Transverse colon (tissue), 4 donors: ENCODE measurements around the gene PRLH. TPM values are rescaled to one million over a fixed set of nuclear protein-coding genes. Genes with fewer than 3 reads are reported as not detected.

Experiments used
- DNase-seq: peaks from one replicate; pipeline ENCODE4 v3.0.0-alpha.2; 2019
- H3K27ac ChIP-seq, 4 donors: fragments of 200-600 bp; sonication (generic); 2 replicates each; pipeline ENCODE4 v1.5.1; 2016 to 2018; ENCODE audit warnings: inconsistent platforms in 4 of 4
- H3K27me3 ChIP-seq: fragments of 200-600 bp; sonication (generic); 2 replicates; pipeline ENCODE4 v1.5.1; 2017; ENCODE audit warnings: inconsistent platforms
- H3K36me3 ChIP-seq, 4 donors: fragments of 200-600 bp; sonication (generic); 2 replicates each; pipeline ENCODE4 v1.5.1; 2017 to 2019; ENCODE audit warnings: inconsistent platforms in 4 of 4
- H3K4me1 ChIP-seq, 4 donors: fragments of 200-600 bp; sonication (generic); 2 replicates each; pipeline ENCODE4 v1.5.1; 2017 to 2020; ENCODE audit warnings: inconsistent platforms in 4 of 4
- H3K4me3 ChIP-seq, 4 donors: fragments of 200-600 bp; sonication (generic); 1 replicate in 1 of 4; 2 replicates in 3 of 4; pipeline versions ENCODE4 v1.5.1 to v1.6.1; 2017 to 2019; ENCODE audit warnings: inconsistent platforms in 4 of 4
- H3K9me3 ChIP-seq, 2 donors: fragments of 200-600 bp; sonication (generic); 2 replicates each; pipeline ENCODE4 v1.5.1; 2017 to 2019; ENCODE audit warnings: inconsistent platforms in 2 of 2
- CTCF ChIP-seq, 5 experiments: fragments of 200-600 bp in 3 of 5; fragments of 450-650 bp in 2 of 5; sonication (generic) in 3 of 5; IDR thresholded peaks; 1 replicate in 2 of 5; 2 replicates in 3 of 5; pipeline ENCODE4 v1.5.1; 2016 to 2017; ENCODE audit warnings: antibody characterized with exemption in 5 of 5, inconsistent platforms in 3 of 5, mild to moderate bottlenecking in 2 of 5, moderate library complexity in 1 of 5
- EP300 ChIP-seq: sonication (generic); formaldehyde crosslinking; IDR thresholded peaks from one replicate; pipeline ENCODE4 v1.6.1; 2017; ENCODE audit warnings: antibody characterized with exemption, low read depth
- POLR2A ChIP-seq: fragments of 450-650 bp; IDR thresholded peaks from one replicate; pipeline ENCODE4 v1.6.1; 2016; ENCODE audit warnings: antibody characterized with exemption, mild to moderate bottlenecking, moderate library complexity
- POLR2AphosphoS5 ChIP-seq, 3 donors: sonication (generic); formaldehyde crosslinking; IDR thresholded peaks; one replicate each; pipeline ENCODE4 v1.6.1; 2016; ENCODE audit warnings: antibody characterized with exemption in 3 of 3
- WGBS, 2 donors: methylation state at CpG; one replicate each; pipeline ENCODE4 v1.1.5; 2018; ENCODE audit warnings: low coverage in 1 of 2; 5-methylcytosine and 5-hydroxymethylcytosine counted together
- in situ Hi-C, 4 donors: fragments of 200-750 bp; cut with MboI; loops; one replicate each; pipeline versions ENCODE4 v1.15.0 to v1.15.1; 2017; ENCODE audit warnings: low sequenced_read_pairs in 3 of 4, low pct_ligation_motif_present in 1 of 4, low pct_unique_long_range_greater_than_20kb in 1 of 4
- intact Hi-C: fragments of 100-400 bp; cut with DNase I; formaldehyde crosslinking; loops from one replicate; pipeline ENCODE4 v1.15.1; 2023; ENCODE audit warnings: low total_unique reads
- total RNA-seq, 4 donors: library from RNA; depleted of rRNA; stranded (reverse); fragments of >200 nt; gene quantifications; one replicate each; pipeline ENCODE4 v1.1.0, GENCODE V29; 2016

Gene PRLH
- total RNA-seq, 4 donors from 2014 or later: not detected

GRCh38 chr2:237533668-237534161 is 32.7 kb upstream of the PRLH start:
- WGBS, 2 donors: 80 to 89% methylated on average over 1 to 7 of the region's 7 CpGs
- in situ Hi-C loops: no loop called here
- TF ChIP-seq CTCF (IDR thresholded peaks at IDR 0.05) (no peak), POLR2A (no peak), POLR2AphosphoS5 (IDR thresholded peaks at IDR 0.05) (no peak), EP300 (no peak)

GRCh38 chr2:237534380-237534779 is 32.0 kb upstream of the PRLH start:
- TF ChIP-seq POLR2AphosphoS5 (IDR thresholded peaks at IDR 0.05) (no peak), POLR2A (no peak), EP300 (no peak), CTCF (IDR thresholded peaks at IDR 0.05) (no peak)
- DNase-seq: no peak
- Histone ChIP-seq H3K27me3 (no peaks in the 10 kb centered on the region), H3K9me3 (no peaks in the 10 kb centered on the region), H3K4me1 (no peaks in the 10 kb centered on the region), H3K36me3 (no peaks in the 10 kb centered on the region), H3K4me3 (no peak overlapping the region), H3K27ac (no peak overlapping the region)
- intact Hi-C loops (no loop called here), in situ Hi-C loops (no loop called here)
- 100% methylated on average over 1 of the region's 1 CpG; no CpG with 5 or more reads in 1 of the 2 donors for WGBS, 2 donors

More at GRCh38 chr2:237533668-237534161, 32.7 kb upstream of the PRLH start:
- DNase-seq: no peak
- Histone ChIP-seq H3K4me1 (no peaks in the 10 kb centered on the region), H3K4me3 (no peak overlapping the region), H3K36me3 (no peaks in the 10 kb centered on the region), H3K9me3 (no peaks in the 10 kb centered on the region), H3K27ac (no peak overlapping the region), H3K27me3 (no peaks in the 10 kb centered on the region)
- intact Hi-C loops: no loop called here

- peaks cover 0 to 7% (median 2%) of the 10 kb centered on the region in 4 donors for H3K4me1 ChIP-seq
- H3K4me3 ChIP-seq: no peak overlapping the region
- no peaks in the 10 kb centered on the region for H3K27me3 ChIP-seq
- H3K27ac ChIP-seq: no peak overlapping the region
- no peaks in the 10 kb centered on the region for H3K36me3 ChIP-seq
- in situ Hi-C loops (no loop called here), intact Hi-C loops (no loop called here)
- no peaks in the 10 kb centered on the region for H3K9me3 ChIP-seq
- TF ChIP-seq CTCF (IDR thresholded peaks at IDR 0.05): no peak
- no peak for TF ChIP-seq POLR2A
- TF ChIP-seq EP300: no peak
- WGBS, 2 donors: 89 to 100% methylated on average over 2 to 8 of the region's 8 CpGs
- no peak for DNase-seq
Measured at GRCh38 chr2:237535385-237536082, 30.8 kb upstream of the PRLH start.

GRCh38 chr2:237536083-237536415 is 30.3 kb upstream of the PRLH start:
- in situ Hi-C loops: no loop called here
- WGBS, 2 donors: 80 to 92% methylated on average over 1 to 5 of the region's 5 CpGs
- Histone ChIP-seq H3K4me1 (peaks cover 0 to 12% (median 6%) of the 10 kb centered on the region in 4 donors), H3K27me3 (no peaks in the 10 kb centered on the region), H3K9me3 (no peaks in the 10 kb centered on the region), H3K36me3 (no peaks in the 10 kb centered on the region), H3K4me3 (no peak overlapping the region), H3K27ac (no peak overlapping the region)
- intact Hi-C loops: no loop called here
- no peak for DNase-seq
- no peak for TF ChIP-seq CTCF (IDR thresholded peaks at IDR 0.05)
- no peak for TF ChIP-seq EP300
- TF ChIP-seq POLR2A: no peak
- no peak for TF ChIP-seq POLR2AphosphoS5 (IDR thresholded peaks at IDR 0.05)
